Endodermal cell (in vitro differentiated cells): ENCODE results near the gene IL18R1. TPM values are rescaled to one million over a fixed set of nuclear protein-coding genes. Genes with fewer than 3 reads are reported as not detected.

ENCODE experiments used
- DNase-seq: peaks from one replicate; pipeline ENCODE4 v3.0.0-alpha.2; 2017
- H3K27ac ChIP-seq: 2 replicates; pipeline ENCODE4 v1.5.1; 2013; ENCODE audit warnings: mild to moderate bottlenecking, low read depth, low read length, moderate library complexity
- H3K27me3 ChIP-seq: 2 replicates; pipeline ENCODE4 v1.6.1; 2013; ENCODE audit warnings: mild to moderate bottlenecking, low read length, moderate library complexity; ENCODE audit not compliant: insufficient read depth, control insufficient read depth, poor library complexity, severe bottlenecking
- H3K36me3 ChIP-seq: 2 replicates; pipeline ENCODE4 v1.7.0; 2013; ENCODE audit warnings: mild to moderate bottlenecking, low read length, moderate library complexity; ENCODE audit not compliant: control insufficient read depth, insufficient read depth
- H3K4me1 ChIP-seq: one replicate; pipeline ENCODE4 v1.7.0; 2013; ENCODE audit warnings: low read length; ENCODE audit not compliant: control insufficient read depth, insufficient read depth
- H3K4me3 ChIP-seq: 2 replicates; pipeline ENCODE4 v1.5.1; 2013; ENCODE audit warnings: mild to moderate bottlenecking, low read length, moderate library complexity
- H3K9ac ChIP-seq: 2 replicates; pipeline ENCODE4 v1.6.1; 2013; ENCODE audit warnings: mild to moderate bottlenecking, low read length, moderate library complexity; ENCODE audit not compliant: poor library complexity, severe bottlenecking; ENCODE audit errors: extremely low read depth
- H3K9me3 ChIP-seq: 2 replicates; pipeline ENCODE4 v1.6.1; 2013; ENCODE audit warnings: mild to moderate bottlenecking, low read length, moderate library complexity; ENCODE audit not compliant: control insufficient read depth
- H3K27ac Mint-ChIP-seq: 2 replicates; pipeline ENCODE4 v1.8.0; 2020; ENCODE audit warnings: mixed read lengths
- H3K27me3 Mint-ChIP-seq: 2 replicates; pipeline ENCODE4 v1.8.0; 2021; ENCODE audit warnings: mild to moderate bottlenecking, mixed read lengths; ENCODE audit not compliant: insufficient read depth
- H3K36me3 Mint-ChIP-seq: 2 replicates; pipeline ENCODE4 v1.8.0; 2020; ENCODE audit warnings: low read depth, mixed read lengths
- H3K4me1 Mint-ChIP-seq: 2 replicates; pipeline ENCODE4 v1.8.0; 2020; ENCODE audit warnings: mixed read lengths
- H3K4me3 Mint-ChIP-seq: 2 replicates; pipeline ENCODE4 v1.8.0; 2020; ENCODE audit warnings: mild to moderate bottlenecking, moderate library complexity, mixed read lengths
- H3K9me3 Mint-ChIP-seq: 2 replicates; pipeline ENCODE4 v1.8.0; 2020; ENCODE audit warnings: mild to moderate bottlenecking, mixed read lengths
- WGBS, 2 experiments: methylation state at CpG; one replicate each; pipeline versions ENCODE4 v1.1.5 to v1.1.7; 2013; ENCODE audit warnings: missing lambda C conversion rate in 2 of 2, mixed read lengths in 1 of 2; ENCODE audit not compliant: insufficient coverage in 1 of 2, insufficient read length in 1 of 2; 5-methylcytosine and 5-hydroxymethylcytosine counted together
- total RNA-seq, 2 donors: library from RNA; stranded (reverse); fragmentation: NEBNext Ultra II Directional in 1 of 2; extraction: Animal tissue kit (Norgen Biotek cat#: 25700) in 1 of 2; gene quantifications; 2 replicates in 1 of 2; 3 replicates in 1 of 2; pipeline ENCODE4 v1.2.1, GENCODE V29; 2021
- TF ChIP-seq, protein P1 (sequence below): fragments of 200-600 bp; sonication (generic); conservative IDR thresholded peaks from 2 replicates; pipeline ENCODE4 v1.5.0; 2021; ENCODE audit warnings: antibody characterized with exemption, mild to moderate bottlenecking

IL18R1 gene
- total RNA-seq, 2 donors from 2014 or later, result 2.2 to 2.4 TPM

DNA sequence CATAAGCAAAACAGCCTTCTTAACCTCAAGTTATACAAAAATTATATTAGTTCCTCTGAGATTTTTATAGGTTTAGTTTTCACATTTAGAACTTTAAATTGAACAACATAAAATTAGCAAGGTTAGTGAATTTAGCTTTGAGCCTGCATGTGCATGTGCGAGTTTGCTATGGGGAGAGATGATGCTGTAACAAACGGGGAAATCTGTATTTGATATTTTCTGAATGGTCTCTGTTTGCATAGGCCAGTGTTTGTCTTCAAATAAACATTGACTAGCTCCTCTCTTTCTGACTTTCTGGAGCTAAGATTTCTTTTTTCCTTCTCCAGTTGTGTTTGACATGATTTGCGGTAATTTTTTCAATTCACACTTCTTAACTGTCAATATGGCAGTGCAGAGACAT, 36.5 kb downstream of the IL18R1 start:
- Mint-ChIP-seq H3K9me3 (no peaks in the 10 kb centered on the region), H3K4me3 (no peak overlapping the region), H3K4me1 (no peaks in the 10 kb centered on the region), H3K27me3 (no peaks in the 10 kb centered on the region), H3K36me3 (no peaks in the 10 kb centered on the region), H3K27ac (no peak overlapping the region)
- no peak overlapping the region for H3K4me3 ChIP-seq
- no peaks in the 10 kb centered on the region for H3K36me3 ChIP-seq
- H3K27ac ChIP-seq, result no peak overlapping the region
- no peak for DNase-seq
- H3K27me3 ChIP-seq, result no peaks in the 10 kb centered on the region
- TF ChIP-seq, protein P1, sequence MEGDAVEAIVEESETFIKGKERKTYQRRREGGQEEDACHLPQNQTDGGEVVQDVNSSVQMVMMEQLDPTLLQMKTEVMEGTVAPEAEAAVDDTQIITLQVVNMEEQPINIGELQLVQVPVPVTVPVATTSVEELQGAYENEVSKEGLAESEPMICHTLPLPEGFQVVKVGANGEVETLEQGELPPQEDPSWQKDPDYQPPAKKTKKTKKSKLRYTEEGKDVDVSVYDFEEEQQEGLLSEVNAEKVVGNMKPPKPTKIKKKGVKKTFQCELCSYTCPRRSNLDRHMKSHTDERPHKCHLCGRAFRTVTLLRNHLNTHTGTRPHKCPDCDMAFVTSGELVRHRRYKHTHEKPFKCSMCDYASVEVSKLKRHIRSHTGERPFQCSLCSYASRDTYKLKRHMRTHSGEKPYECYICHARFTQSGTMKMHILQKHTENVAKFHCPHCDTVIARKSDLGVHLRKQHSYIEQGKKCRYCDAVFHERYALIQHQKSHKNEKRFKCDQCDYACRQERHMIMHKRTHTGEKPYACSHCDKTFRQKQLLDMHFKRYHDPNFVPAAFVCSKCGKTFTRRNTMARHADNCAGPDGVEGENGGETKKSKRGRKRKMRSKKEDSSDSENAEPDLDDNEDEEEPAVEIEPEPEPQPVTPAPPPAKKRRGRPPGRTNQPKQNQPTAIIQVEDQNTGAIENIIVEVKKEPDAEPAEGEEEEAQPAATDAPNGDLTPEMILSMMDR, result no peak
- 66 to 100% methylated on average over 1 to 3 of the region's 3 CpGs for WGBS, 2 experiments
- H3K9me3 ChIP-seq, result no peaks in the 10 kb centered on the region
- no peaks in the 10 kb centered on the region for H3K4me1 ChIP-seq
- no peak overlapping the region for H3K9ac ChIP-seq

DNA sequence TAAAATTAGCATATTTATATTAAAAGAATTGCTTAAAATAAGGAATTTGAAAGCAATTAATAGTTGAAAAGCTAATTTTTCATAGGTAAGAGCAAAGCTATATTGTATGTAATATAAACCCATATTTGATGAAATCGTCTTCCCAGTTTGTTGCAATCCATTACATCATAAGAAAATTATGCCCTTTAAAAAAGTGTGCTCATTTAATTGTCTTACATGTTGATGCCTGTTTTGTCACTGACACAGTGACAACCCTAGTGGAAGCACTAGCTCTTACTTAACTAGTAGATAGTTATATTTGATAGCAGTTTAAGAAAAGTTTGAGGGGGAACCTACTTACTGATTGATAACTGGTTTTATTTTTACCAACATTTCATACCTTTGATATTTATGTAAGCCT, 37.3 kb downstream of the IL18R1 start:
- Mint-ChIP-seq H3K4me3 (no peak overlapping the region), H3K4me1 (no peaks in the 10 kb centered on the region), H3K27ac (no peak overlapping the region), H3K36me3 (no peaks in the 10 kb centered on the region), H3K9me3 (no peaks in the 10 kb centered on the region), H3K27me3 (no peaks in the 10 kb centered on the region)
- H3K36me3 ChIP-seq, result no peaks in the 10 kb centered on the region
- H3K4me3 ChIP-seq, result no peak overlapping the region
- DNase-seq, result no peak
- no peaks in the 10 kb centered on the region for H3K4me1 ChIP-seq
- H3K27ac ChIP-seq, result no peak overlapping the region
- H3K9me3 ChIP-seq, result no peaks in the 10 kb centered on the region
- 0% methylated on average over 1 of the region's 1 CpG; no CpG with 5 or more reads in 1 of the 2 experiments for WGBS, 2 experiments
- no peaks in the 10 kb centered on the region for H3K27me3 ChIP-seq
- TF ChIP-seq, protein P1, result no peak
- H3K9ac ChIP-seq, result no peak overlapping the region

DNA sequence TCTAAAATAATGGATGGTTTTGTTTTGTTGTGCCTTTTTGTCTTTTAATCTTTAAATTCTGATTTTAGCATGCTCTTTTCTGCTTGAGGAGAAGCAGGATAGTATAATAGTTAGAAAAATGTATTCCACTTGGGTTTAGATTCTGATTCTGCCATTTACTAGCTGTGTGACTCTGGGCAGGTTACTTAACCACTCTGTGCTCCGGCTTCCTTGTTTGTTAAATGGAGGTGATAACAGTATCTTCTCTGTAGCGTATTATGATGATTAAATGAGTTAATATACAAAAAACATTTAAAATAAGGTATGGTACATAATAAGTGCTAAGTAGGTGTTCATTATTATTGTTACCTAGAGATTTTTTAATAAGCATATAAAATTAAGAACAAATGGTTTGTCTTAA, 40.4 kb downstream of the IL18R1 start:
- Mint-ChIP-seq H3K36me3 (no peaks in the 10 kb centered on the region), H3K9me3 (no peaks in the 10 kb centered on the region), H3K4me3 (no peak overlapping the region), H3K27me3 (no peaks in the 10 kb centered on the region), H3K27ac (no peak overlapping the region), H3K4me1 (no peaks in the 10 kb centered on the region)
- no peaks in the 10 kb centered on the region for H3K36me3 ChIP-seq
- no peak for DNase-seq
- no peaks in the 10 kb centered on the region for H3K9me3 ChIP-seq
- H3K27ac ChIP-seq, result no peak overlapping the region
- TF ChIP-seq, protein P1, result no peak
- no peaks in the 10 kb centered on the region for H3K4me1 ChIP-seq
- 88% methylated on average over 1 of the region's 2 CpGs; no CpG with 5 or more reads in 1 of the 2 experiments for WGBS, 2 experiments
- no peak overlapping the region for H3K4me3 ChIP-seq
- no peaks in the 10 kb centered on the region for H3K27me3 ChIP-seq
- no peak overlapping the region for H3K9ac ChIP-seq
